ENCODE data around the gene GCFC2.

Gene GCFC2

GRCh38 chr2:75703589-75704287 lies 7.0 kb downstream of the GCFC2 start:
- TF ChIP-seq ZC3H10 (CRISPR knock-in tag; IDR thresholded peaks at IDR 0.05) (no peak), OSR1 (CRISPR knock-in tag; IDR thresholded peaks at IDR 0.05) (no peak), ARNTL (CRISPR knock-in tag; IDR thresholded peaks at IDR 0.05; ENCODE audit: borderline replicate concordance, low read depth) (no peak), ZNF70 (CRISPR knock-in tag; IDR thresholded peaks at IDR 0.05) (no peak), ZNF565 (CRISPR knock-in tag; conservative IDR thresholded peaks at IDR 0.05; ENCODE audit: low read depth) (no peak), GLIS3 (CRISPR knock-in tag; IDR thresholded peaks at IDR 0.05) (no peak), CREB5 (CRISPR knock-in tag; IDR thresholded peaks at IDR 0.05; ENCODE audit: low read depth) (no peak), RARB (CRISPR knock-in tag; IDR thresholded peaks at IDR 0.05) (no peak), PATZ1 (CRISPR knock-in tag; IDR thresholded peaks at IDR 0.05; ENCODE audit: borderline replicate concordance) (no peak), BACH2 (CRISPR knock-in tag; IDR thresholded peaks at IDR 0.05; ENCODE audit: borderline replicate concordance) (no peak), PPARA (CRISPR knock-in tag; IDR thresholded peaks at IDR 0.05; ENCODE audit: borderline replicate concordance) (no peak), ISL1 (CRISPR knock-in tag; IDR thresholded peaks at IDR 0.05) (no peak), ZFP30 (CRISPR knock-in tag; IDR thresholded peaks at IDR 0.05) (no peak)
- no peak for ATAC-seq

- ATAC-seq, result no peak
- TF ChIP-seq SNAI2 (CRISPR knock-in tag; IDR thresholded peaks at IDR 0.05) (no peak), POU6F1 (CRISPR knock-in tag; IDR thresholded peaks at IDR 0.05; ENCODE audit: borderline replicate concordance, low read depth) (no peak), CREB5 (CRISPR knock-in tag; IDR thresholded peaks at IDR 0.05; ENCODE audit: low read depth) (no peak), OSR1 (CRISPR knock-in tag; IDR thresholded peaks at IDR 0.05) (no peak), TSHZ2 (CRISPR knock-in tag; IDR thresholded peaks at IDR 0.05) (no peak), ZNF70 (CRISPR knock-in tag; IDR thresholded peaks at IDR 0.05) (no peak), ZFP3 (CRISPR knock-in tag; IDR thresholded peaks at IDR 0.05) (no peak), CSRNP3 (CRISPR knock-in tag; IDR thresholded peaks at IDR 0.05) (no peak), TOX (CRISPR knock-in tag; IDR thresholded peaks at IDR 0.05; ENCODE audit: borderline replicate concordance) (no peak), ZNF565 (CRISPR knock-in tag; conservative IDR thresholded peaks at IDR 0.05; ENCODE audit: low read depth) (no peak), ESRRG (CRISPR knock-in tag; IDR thresholded peaks at IDR 0.05) (no peak), BACH2 (CRISPR knock-in tag; IDR thresholded peaks at IDR 0.05; ENCODE audit: borderline replicate concordance) (no peak), ZFP30 (CRISPR knock-in tag; IDR thresholded peaks at IDR 0.05) (no peak), TCF4 (CRISPR knock-in tag; IDR thresholded peaks at IDR 0.05; ENCODE audit: borderline replicate concordance) (no peak), GLIS3 (CRISPR knock-in tag; IDR thresholded peaks at IDR 0.05) (no peak), ZC3H10 (CRISPR knock-in tag; IDR thresholded peaks at IDR 0.05) (no peak), ZNF8 (CRISPR knock-in tag; IDR thresholded peaks at IDR 0.05) (no peak), ISL1 (CRISPR knock-in tag; IDR thresholded peaks at IDR 0.05) (no peak)
Measured at GRCh38 chr2:75702593-75702992, 8.1 kb downstream of the GCFC2 start.
